Spleen (tissue), 11 donors: Measurements from ENCODE around the gene SLIT3. TPM values are rescaled to one million over a fixed set of nuclear protein-coding genes. Genes with fewer than 3 reads are reported as not detected.

Source experiments
- DNase-seq: peaks from one replicate; pipeline ENCODE4 v3.0.0-alpha.2; 2020
- H3K27ac ChIP-seq, 8 donors: fragments of 200-600 bp; sonication (generic) in 7 of 8; 1 replicate in 4 of 8; 2 replicates in 4 of 8; pipeline versions ENCODE4 v1.5.0 to v1.8.0; 2016 to 2021; ENCODE audit warnings: inconsistent platforms in 4 of 8, mild to moderate bottlenecking in 4 of 8, moderate library complexity in 1 of 8
- H3K27me3 ChIP-seq, 7 donors: fragments of 200-600 bp; sonication (generic) in 6 of 7; replicated peaks in 1 of 7; 1 replicate in 4 of 7; 2 replicates in 3 of 7; pipeline versions ENCODE4 v1.5.0 to v1.8.0; 2016 to 2021; ENCODE audit warnings: inconsistent platforms in 3 of 7, mild to moderate bottlenecking in 1 of 7
- H3K36me3 ChIP-seq, 6 donors: fragments of 200-600 bp; sonication (generic) in 5 of 6; 1 replicate in 4 of 6; 2 replicates in 2 of 6; pipeline versions ENCODE4 v1.5.0 to v1.8.0; 2016 to 2021; ENCODE audit warnings: inconsistent platforms in 2 of 6
- H3K4me1 ChIP-seq, 6 donors: fragments of 200-600 bp; sonication (generic) in 5 of 6; 1 replicate in 3 of 6; 2 replicates in 3 of 6; pipeline versions ENCODE4 v1.5.0 to v1.8.0; 2016 to 2021; ENCODE audit warnings: inconsistent platforms in 3 of 6
- H3K4me3 ChIP-seq, 8 donors: fragments of 200-600 bp; sonication (generic) in 7 of 8; 1 replicate in 4 of 8; 2 replicates in 4 of 8; pipeline versions ENCODE4 v1.5.0 to v1.8.0; 2016 to 2021; ENCODE audit warnings: inconsistent platforms in 4 of 8, mild to moderate bottlenecking in 4 of 8, moderate library complexity in 2 of 8
- H3K9me3 ChIP-seq, 8 donors: fragments of 200-600 bp; sonication (generic) in 7 of 8; 1 replicate in 4 of 8; 2 replicates in 4 of 8; pipeline versions ENCODE4 v1.5.0 to v1.8.0; 2016 to 2021; ENCODE audit warnings: inconsistent platforms in 4 of 8
- CTCF ChIP-seq, 11 experiments: fragments of 200-600 bp in 7 of 11; fragments of 450-650 bp in 4 of 11; sonication (generic) in 4 of 11; IDR thresholded peaks in 8 of 11; conservative IDR thresholded peaks in 3 of 11; 1 replicate in 7 of 11; 2 replicates in 4 of 11; pipeline versions ENCODE4 v1.4.0 to v1.8.0; 2016 to 2021; ENCODE audit warnings: antibody characterized with exemption in 11 of 11, inconsistent platforms in 4 of 11, mild to moderate bottlenecking in 1 of 11
- POLR2A ChIP-seq, 3 donors: fragments of 450-650 bp; IDR thresholded peaks; one replicate each; pipeline ENCODE4 v1.5.1; 2017; ENCODE audit warnings: antibody characterized with exemption in 3 of 3, mild to moderate bottlenecking in 1 of 3
- POLR2AphosphoS5 ChIP-seq, 3 donors: sonication (generic); formaldehyde crosslinking; IDR thresholded peaks; one replicate each; pipeline ENCODE4 v1.5.1; 2017; ENCODE audit warnings: antibody characterized with exemption in 3 of 3
- WGBS, 5 donors: extraction: QIAGEN DNeasy Blood & Tissue Kit in 3 of 5; methylation state at CpG; one replicate each; pipeline versions ENCODE4 v1.1.5 to v1.1.7; 2013 to 2018; 5-methylcytosine and 5-hydroxymethylcytosine counted together
- intact Hi-C: fragments of 100-400 bp; cut with DNase I; formaldehyde crosslinking; loops from one replicate; pipeline ENCODE4 v1.15.0; 2023; ENCODE audit warnings: low total_unique reads
- polyA plus RNA-seq, 3 donors: library from polyadenylated mRNA; stranded (reverse); fragments of 200-250 nt; gene quantifications; one replicate each; pipeline ENCODE4 v1.2.1, GENCODE V29; 2013
- total RNA-seq, 7 donors: library from RNA; depleted of rRNA in 3 of 7; stranded (reverse); fragments of >200 nt in 3 of 7; fragmentation: NEBNext Ultra II Directional in 4 of 7; extraction: Animal tissue kit (Norgen Biotek cat#: 25700) in 4 of 7; gene quantifications; one replicate each; pipeline versions ENCODE4 v1.1.0 to v1.2.1, GENCODE V29; 2016 to 2021
- donor health status: healthy with polysubstance abuse.
- donor health status: DM: no; HTN: no; CAD: no; lungs with moderate emphysema.
- donor health status: DM: no; HTN: no; CAD: no.
- donor health status: Bipolar disorder and iron deficiency.
- donor health status: healthy.
- donor health status: DM: no; HTN: no; CAD: no.
- donor health status: DM: yes; HTN: yes; CAD: no.

Gene SLIT3
- total and polyA plus RNA-seq, 10 donors = 0.33 to 54.0 (median 13.2) TPM

- TF ChIP-seq POLR2AphosphoS5 (IDR thresholded peaks at IDR 0.05) (no peak), CTCF (IDR thresholded peaks at IDR 0.05 in 8 of 11, conservative IDR thresholded peaks at IDR 0.05 in 3 of 11) (no peak), POLR2A (IDR thresholded peaks at IDR 0.05) (no peak)
- Histone ChIP-seq H3K4me1 (no peaks in the 10 kb centered on the region), H3K9me3 (no peaks in the 10 kb centered on the region), H3K27me3 (peaks cover 0 to 5% (median 0%) of the 10 kb centered on the region in 7 donors), H3K36me3 (peaks cover 0 to 3% (median 0%) of the 10 kb centered on the region in 6 donors), H3K27ac (no peak overlapping the region), H3K4me3 (no peak overlapping the region)
- no peak for DNase-seq
- intact Hi-C loops = no loop called here
- 58 to 80% (median 67%) methylated on average over 1 of the region's 1 CpG for WGBS, 5 donors
These were observed 637.5 kb downstream of the SLIT3 start for GRCh38 chr5:168663276-168664004.

- TF ChIP-seq CTCF (IDR thresholded peaks at IDR 0.05 in 8 of 11, conservative IDR thresholded peaks at IDR 0.05 in 3 of 11) (no peak), POLR2AphosphoS5 (IDR thresholded peaks at IDR 0.05) (no peak), POLR2A (IDR thresholded peaks at IDR 0.05) (no peak)
- DNase-seq = no peak
- Histone ChIP-seq H3K27me3 (peaks cover 0 to 5% (median 0%) of the 10 kb centered on the region in 7 donors), H3K4me3 (no peak overlapping the region), H3K9me3 (no peaks in the 10 kb centered on the region), H3K36me3 (peaks cover 0 to 3% (median 0%) of the 10 kb centered on the region in 6 donors), H3K27ac (no peak overlapping the region), H3K4me1 (no peaks in the 10 kb centered on the region)
- WGBS, 5 donors = 79 to 85% (median 83%) methylated on average over 3 of the region's 3 CpGs
- intact Hi-C loops = no loop called here
These were observed 639.1 kb downstream of the SLIT3 start for GRCh38 chr5:168661593-168662485.

- intact Hi-C loops = no loop called here
- Histone ChIP-seq H3K36me3 (peaks cover 0 to 3% (median 0%) of the 10 kb centered on the region in 6 donors), H3K27me3 (peaks cover 0 to 5% (median 0%) of the 10 kb centered on the region in 7 donors), H3K9me3 (no peaks in the 10 kb centered on the region), H3K4me3 (no peak overlapping the region), H3K27ac (no peak overlapping the region), H3K4me1 (no peaks in the 10 kb centered on the region)
- TF ChIP-seq POLR2A (IDR thresholded peaks at IDR 0.05) = no peak
- no peak for TF ChIP-seq POLR2AphosphoS5 (IDR thresholded peaks at IDR 0.05)
- TF ChIP-seq CTCF (IDR thresholded peaks at IDR 0.05 in 8 of 11, conservative IDR thresholded peaks at IDR 0.05 in 3 of 11) = no peak
- 61 to 83% (median 81%) methylated on average over 4 of the region's 4 CpGs for WGBS, 5 donors
- DNase-seq = no peak
These were observed 640.2 kb downstream of the SLIT3 start for GRCh38 chr5:168660691-168661090.
